B cell (primary cell): Measurements from ENCODE around the gene RBMS3. TPM values are rescaled to one million over a fixed set of nuclear protein-coding genes. Genes with fewer than 3 reads are reported as not detected.

Experiments used
- ATAC-seq: fragments of 200-7000 bp; cut with Tn5 transposase; one replicate; pipeline ENCODE4 v1.10.0; 2021; ENCODE audit warnings: low read depth, mild to moderate bottlenecking, moderate number of reproducible peaks, moderate library complexity
- CTCF ChIA-PET: fragments of 350-600 bp; sonication (Branson Sonifier 250); formaldehyde crosslinking; loops from one replicate; lab custom pipeline; 2021; ENCODE audit warnings: antibody characterized with exemption, inconsistent platforms; lab: Charles Lee
- POLR2A ChIA-PET: fragments of 350-600 bp; sonication (Branson Sonifier 250); formaldehyde crosslinking; loops from one replicate; lab custom pipeline; 2021; ENCODE audit warnings: antibody characterized with exemption; lab: Charles Lee
- DNase-seq: peaks from one replicate; pipeline ENCODE4 v3.0.0; 2013
- H2AFZ ChIP-seq: 2 replicates; pipeline ENCODE4 v1.6.1; 2012; ENCODE audit warnings: mild to moderate bottlenecking, low read depth, low read length; ENCODE audit not compliant: insufficient read depth, poor library complexity, severe bottlenecking
- H3K27ac ChIP-seq, 2 donors: 1 replicate in 1 of 2; 2 replicates in 1 of 2; pipeline ENCODE4 v1.5.1; 2012 to 2013; ENCODE audit warnings: low read length in 2 of 2, mild to moderate bottlenecking in 2 of 2, moderate library complexity in 1 of 2
- H3K27me3 ChIP-seq, 4 experiments: fragments of 200-600 bp in 1 of 4; sonication (generic) in 1 of 4; replicated peaks in 1 of 4; 1 replicate in 2 of 4; 2 replicates in 2 of 4; pipeline versions ENCODE4 v1.6.1 to v1.7.0; 2013 to 2016; ENCODE audit warnings: low read length in 3 of 4, mild to moderate bottlenecking in 2 of 4, mixed read lengths in 1 of 4, moderate library complexity in 1 of 4; ENCODE audit not compliant: insufficient read depth in 4 of 4, control insufficient read depth in 3 of 4; ENCODE audit errors: control extremely low read depth in 1 of 4
- H3K36me3 ChIP-seq, 2 experiments: replicated peaks in 1 of 2; 1 replicate in 1 of 2; 2 replicates in 1 of 2; pipeline versions ENCODE4 v1.6.1 to v1.7.1; 2013; ENCODE audit warnings: low read length in 1 of 2; ENCODE audit not compliant: insufficient read depth in 2 of 2, control insufficient read depth in 1 of 2; ENCODE audit errors: control extremely low read depth in 1 of 2, extremely low read depth in 1 of 2
- H3K4me1 ChIP-seq, 2 donors: fragments of 200-600 bp in 1 of 2; sonication (generic) in 1 of 2; 1 replicate in 1 of 2; 2 replicates in 1 of 2; pipeline versions ENCODE4 v1.5.1 to v1.6.1; 2013 to 2017; ENCODE audit warnings: low read length in 2 of 2; ENCODE audit not compliant: control insufficient read depth in 2 of 2, insufficient read depth in 2 of 2
- H3K4me2 ChIP-seq: replicated peaks from 2 replicates; pipeline ENCODE3; 2012; ENCODE audit warnings: mild to moderate bottlenecking, low read depth, low read length; ENCODE audit not compliant: poor library complexity, severe bottlenecking
- H3K4me3 ChIP-seq, 5 experiments: fragments of 200-600 bp in 1 of 5; sonication (generic) in 1 of 5; 1 replicate in 3 of 5; 2 replicates in 2 of 5; pipeline versions ENCODE4 v1.5.1 to v1.7.0; 2011 to 2016; ENCODE audit warnings: low read length in 4 of 5, mild to moderate bottlenecking in 4 of 5, low read depth in 2 of 5, control low read depth in 1 of 5, moderate library complexity in 1 of 5; ENCODE audit not compliant: insufficient read depth in 1 of 5; ENCODE audit errors: control extremely low read depth in 1 of 5, extremely low read depth in 1 of 5
- H3K79me2 ChIP-seq: fragments of 200-600 bp; sonication (generic); one replicate; pipeline ENCODE4 v1.6.0; 2016; ENCODE audit warnings: low read length; ENCODE audit not compliant: control insufficient read depth, insufficient read depth
- H3K9ac ChIP-seq: fragments of 200-600 bp; sonication (generic); 2 replicates; pipeline ENCODE4 v1.6.1; 2017; ENCODE audit warnings: mild to moderate bottlenecking, low read length, moderate library complexity
- H3K9me3 ChIP-seq, 3 donors: one replicate each; pipeline versions ENCODE4 v1.6.1 to v1.7.1; 2013; ENCODE audit warnings: low read length in 2 of 3; ENCODE audit not compliant: control insufficient read depth in 2 of 3, insufficient read depth in 1 of 3; ENCODE audit errors: control extremely low read depth in 1 of 3
- H4K20me1 ChIP-seq: 2 replicates; pipeline ENCODE4 v1.6.0; 2012; ENCODE audit warnings: mild to moderate bottlenecking, low read length; ENCODE audit not compliant: insufficient read depth, control insufficient read depth, poor library complexity, severe bottlenecking
- H3K27ac Mint-ChIP-seq: one replicate; pipeline ENCODE4 v1.8.0; 2021; ENCODE audit warnings: mixed read lengths
- H3K27me3 Mint-ChIP-seq: one replicate; pipeline ENCODE4 v1.8.0; 2021; ENCODE audit warnings: mixed read lengths
- H3K4me1 Mint-ChIP-seq: one replicate; pipeline ENCODE4 v1.8.0; 2021; ENCODE audit warnings: mixed read lengths
- H3K4me3 Mint-ChIP-seq: one replicate; pipeline ENCODE4 v1.8.0; 2021; ENCODE audit warnings: mixed read lengths
- H3K9me3 Mint-ChIP-seq: one replicate; pipeline ENCODE4 v1.8.0; 2022; ENCODE audit warnings: mixed read lengths; ENCODE audit not compliant: insufficient read depth
- CTCF ChIP-seq: fragments of 200-600 bp; IDR thresholded peaks from one replicate; pipeline ENCODE4 v1.8.0; 2022; ENCODE audit warnings: antibody characterized with exemption, mild to moderate bottlenecking
- EZH2 ChIP-seq: IDR thresholded peaks from 2 replicates; pipeline ENCODE4 v1.6.1; 2012; ENCODE audit warnings: borderline replicate concordance, low read depth, mild to moderate bottlenecking, moderate library complexity, low read length; ENCODE audit not compliant: insufficient read depth, poor library complexity, severe bottlenecking
- WGBS: methylation state at CpG from one replicate; pipeline ENCODE4 v1.1.5; 2013; ENCODE audit warnings: missing lambda C conversion rate; ENCODE audit not compliant: insufficient coverage; 5-methylcytosine and 5-hydroxymethylcytosine counted together
- intact Hi-C: fragments of 100-400 bp; cut with micrococcal nuclease; formaldehyde crosslinking; loops from one replicate; pipeline ENCODE4 v1.10.0; 2022
- polyA plus RNA-seq: library from polyadenylated mRNA; depleted of rRNA; stranded (reverse); fragments of >200 nt; gene quantifications from 2 replicates; pipeline ENCODE4 v1.2.3, GENCODE V29; 2012
- total RNA-seq, 2 donors: library from RNA; stranded (reverse); fragments of 120-200 nt in 1 of 2; gene quantifications; 1 replicate in 1 of 2; 2 replicates in 1 of 2; pipeline versions ENCODE4 v1.2.3 to v1.2.4, GENCODE V29; 2013 to 2022

RBMS3 gene
- total and polyA plus RNA-seq, 2 donors (not counting 1 experiment from before 2014, with no cell fraction given) = not detected

- no peaks in the 10 kb centered on the region for H3K4me1 ChIP-seq
- H3K4me2 ChIP-seq = no peak overlapping the region
- intact Hi-C loops = no loop called here
- H3K4me1 Mint-ChIP-seq = no peaks in the 10 kb centered on the region
- no peaks in the 10 kb centered on the region for H3K79me2 ChIP-seq
- H4K20me1 ChIP-seq = no peaks in the 10 kb centered on the region
- no peak overlapping the region for H3K4me3 Mint-ChIP-seq
- WGBS = 100% methylated on average over 1 of the region's 2 CpGs
- no peak overlapping the region for H3K4me3 ChIP-seq
- POLR2A ChIA-PET = no interaction called here
- H3K9ac ChIP-seq = no peak overlapping the region
- TF ChIP-seq EZH2 (no peak), CTCF (no peak)
- H3K9me3 ChIP-seq = peaks cover 0 to 17% (median 0%) of the 10 kb centered on the region in 3 donors
- no peak overlapping the region for H2AFZ ChIP-seq
- no peaks in the 10 kb centered on the region for H3K27me3 Mint-ChIP-seq
- DNase-seq (no peak), ATAC-seq (no peak)
- no peaks in the 10 kb centered on the region for H3K36me3 ChIP-seq
- H3K9me3 Mint-ChIP-seq = peaks cover 1% of the 10 kb centered on the region
- H3K27ac Mint-ChIP-seq = no peak overlapping the region
- H3K27me3 ChIP-seq = no peaks in the 10 kb centered on the region
- CTCF ChIA-PET = no interaction called here
- no peak overlapping the region for H3K27ac ChIP-seq
These were observed 417.1 kb downstream of the RBMS3 start for GRCh38 chr3:29697989-29698388.

- Mint-ChIP-seq H3K9me3 (peaks cover 5% of the 10 kb centered on the region), H3K27ac (no peak overlapping the region), H3K27me3 (no peaks in the 10 kb centered on the region), H3K4me3 (no peak overlapping the region), H3K4me1 (no peaks in the 10 kb centered on the region)
- no CpG with 5 or more reads among the region's 2 CpGs for WGBS
- Histone ChIP-seq H4K20me1 (no peaks in the 10 kb centered on the region), H3K4me2 (no peak overlapping the region), H3K36me3 (no peaks in the 10 kb centered on the region), H3K4me1 (no peaks in the 10 kb centered on the region), H3K27ac (no peak overlapping the region), H3K79me2 (no peaks in the 10 kb centered on the region), H3K9ac (no peak overlapping the region), H3K4me3 (no peak overlapping the region), H3K27me3 (no peaks in the 10 kb centered on the region), H3K9me3 (peaks cover 0 to 17% (median 0%) of the 10 kb centered on the region in 3 donors), H2AFZ (no peak overlapping the region)
- DNase-seq (no peak), ATAC-seq (no peak)
- CTCF ChIA-PET = no interaction called here
- intact Hi-C loops = no loop called here
- POLR2A ChIA-PET = no interaction called here
- no peak for TF ChIP-seq EZH2
- TF ChIP-seq CTCF = no peak
These were observed 419.4 kb downstream of the RBMS3 start for GRCh38 chr3:29700256-29700655.
